CD4-positive, CD25-positive, alpha-beta regulatory T cell (primary cell): Measurements from ENCODE around the gene WNT10A. TPM values are rescaled to one million over a fixed set of nuclear protein-coding genes. Genes with fewer than 3 reads are reported as not detected.

Source experiments
- ATAC-seq, 2 donors: fragments of 150-1000 bp; cut with Tn5 transposase; one replicate each; pipeline ENCODE4 v1.10.0; 2021; ENCODE audit warnings: low read depth in 2 of 2, moderate number of reproducible peaks in 2 of 2, moderate library complexity in 1 of 2
- DNase-seq, 3 donors: peaks; one replicate each; pipeline versions ENCODE4 v3.0.0 to v3.0.0-alpha.2; 2012 to 2022; ENCODE audit warnings: mixed read lengths in 1 of 3
- H3K27ac ChIP-seq: one replicate; pipeline ENCODE4 v1.7.0; 2013; ENCODE audit warnings: mild to moderate bottlenecking, low read length; ENCODE audit not compliant: insufficient read depth, poor library complexity, severe bottlenecking
- H3K27me3 ChIP-seq: one replicate; pipeline ENCODE4 v1.7.0; 2013; ENCODE audit warnings: low read length; ENCODE audit not compliant: control insufficient read depth, insufficient read depth
- H3K36me3 ChIP-seq: one replicate; pipeline ENCODE4 v1.7.0; 2013; ENCODE audit warnings: mild to moderate bottlenecking, low read length, moderate library complexity; ENCODE audit not compliant: control insufficient read depth, insufficient read depth
- H3K4me1 ChIP-seq: 2 replicates; pipeline ENCODE4 v1.7.0; 2013; ENCODE audit warnings: mild to moderate bottlenecking, low read length; ENCODE audit not compliant: insufficient read depth, control insufficient read depth, poor library complexity, severe bottlenecking
- H3K4me3 ChIP-seq: one replicate; pipeline ENCODE4 v1.7.0; 2013; ENCODE audit warnings: low read depth, mild to moderate bottlenecking, low read length, moderate library complexity
- H3K9me3 ChIP-seq, 2 experiments: 1 replicate in 1 of 2; 2 replicates in 1 of 2; pipeline ENCODE4 v1.7.0; 2013; ENCODE audit warnings: low read length in 2 of 2, mild to moderate bottlenecking in 1 of 2, moderate library complexity in 1 of 2; ENCODE audit not compliant: control insufficient read depth in 2 of 2
- H3K27ac Mint-ChIP-seq, 3 donors: one replicate each; pipeline ENCODE4 v1.8.0; 2020 to 2022; ENCODE audit warnings: mild to moderate bottlenecking in 3 of 3, mixed read lengths in 3 of 3, moderate library complexity in 2 of 3
- H3K27me3 Mint-ChIP-seq: one replicate; pipeline ENCODE4 v1.8.0; 2022; ENCODE audit warnings: mild to moderate bottlenecking, mixed read lengths
- H3K36me3 Mint-ChIP-seq: one replicate; pipeline ENCODE4 v1.8.0; 2020; ENCODE audit warnings: mixed read lengths
- H3K4me1 Mint-ChIP-seq, 4 donors: one replicate each; pipeline ENCODE4 v1.8.0; 2020 to 2022; ENCODE audit warnings: mixed read lengths in 4 of 4, mild to moderate bottlenecking in 1 of 4
- H3K4me3 Mint-ChIP-seq, 4 donors: one replicate each; pipeline ENCODE4 v1.8.0; 2020 to 2022; ENCODE audit warnings: mild to moderate bottlenecking in 4 of 4, mixed read lengths in 4 of 4, moderate library complexity in 3 of 4
- H3K9me3 Mint-ChIP-seq, 7 donors: one replicate each; pipeline ENCODE4 v1.8.0; 2020 to 2022; ENCODE audit warnings: mixed read lengths in 7 of 7, mild to moderate bottlenecking in 3 of 7, moderate library complexity in 2 of 7
- polyA plus RNA-seq, 4 donors: library from polyadenylated mRNA; unstranded; fragments of 300-500 nt; fragmentation: Illumina TruSeq; gene quantifications; one replicate each; pipeline ENCODE4 v1.2.3, GENCODE V29; 2021
- total RNA-seq: library from RNA; stranded (reverse); gene quantifications from one replicate; pipeline ENCODE4 v1.2.3, GENCODE V29; 2022

Gene WNT10A
- total RNA-seq = 10.8 TPM
- polyA plus RNA-seq = 10 to 100 TPM in 1 of 4 donors, 1 to 10 TPM in 3; 6.3 to 11.0 (median 8.8) TPM

GRCh38 chr2:218880102-218880858 lies at the start of gene WNT10A:
Gene WNT10A, plus strand, starts transcription at chr2:218880852. Its CDS starts 144 bp downstream, at chr2:218880996.
- Histone ChIP-seq H3K27ac (peak within 1 kb of the TSS; percentile 92), H3K4me3 (peak within 1 kb of the TSS; percentile 75), H3K4me1 (peaks cover 63% of the 10 kb centered on the region), H3K27me3 (peaks cover 3% of the 10 kb centered on the region), H3K9me3 (no peaks in the 10 kb centered on the region), H3K36me3 (no peaks in the 10 kb centered on the region)
- Mint-ChIP-seq H3K27ac (peak within 1 kb of the TSS; percentile 95 to 99 (median 98)), H3K4me1 (peaks cover 4 to 64% (median 36%) of the 10 kb centered on the region in 4 donors), H3K4me3 (peak within 1 kb of the TSS; percentile 91 to 96 (median 92)), H3K36me3 (no peaks in the 10 kb centered on the region), H3K9me3 (no peaks in the 10 kb centered on the region), H3K27me3 (peaks cover 5% of the 10 kb centered on the region)
- peak; percentile 76 to 90 (median 87) for DNase-seq
- ATAC-seq = peak; percentile 76 to 80

- no peak within 1 kb of the TSS for H3K4me3 Mint-ChIP-seq
- no peak within 1 kb of the TSS for H3K27ac ChIP-seq
- peaks cover 6% of the 10 kb centered on the region for H3K27me3 ChIP-seq
- H3K36me3 Mint-ChIP-seq = no peaks in the 10 kb centered on the region
- peaks cover 0 to 3% (median 0%) of the 10 kb centered on the region in 7 donors for H3K9me3 Mint-ChIP-seq
- H3K9me3 ChIP-seq = no peaks in the 10 kb centered on the region
- no peak within 1 kb of the TSS for H3K4me3 ChIP-seq
- no peaks in the 10 kb centered on the region for H3K4me1 ChIP-seq
- no peak within 1 kb of the TSS for H3K27ac Mint-ChIP-seq
- peaks cover 30% of the 10 kb centered on the region for H3K27me3 Mint-ChIP-seq
- H3K36me3 ChIP-seq = no peaks in the 10 kb centered on the region
- DNase-seq = no peak
- H3K4me1 Mint-ChIP-seq = no peaks in the 10 kb centered on the region
- no peak for ATAC-seq
Measured at GRCh38 chr2:218831378-218831990, 49.2 kb upstream of the WNT10A start, which contains the start of gene PRKAG3. Gene PRKAG3, minus strand, starts transcription at chr2:218831803.

- no peak for ATAC-seq
- Histone ChIP-seq H3K27me3 (peaks cover 6% of the 10 kb centered on the region), H3K36me3 (no peaks in the 10 kb centered on the region), H3K4me1 (no peaks in the 10 kb centered on the region), H3K4me3 (no peak overlapping the region), H3K9me3 (peaks cover 0 to under 1% of the 10 kb centered on the region in 2 experiments), H3K27ac (no peak overlapping the region)
- H3K4me3 Mint-ChIP-seq = no peak overlapping the region
- peaks cover 0 to 6% (median 0%) of the 10 kb centered on the region in 7 donors for H3K9me3 Mint-ChIP-seq
- peaks cover 31% of the 10 kb centered on the region for H3K27me3 Mint-ChIP-seq
- H3K4me1 Mint-ChIP-seq = no peaks in the 10 kb centered on the region
- DNase-seq = no peak
- H3K36me3 Mint-ChIP-seq = no peaks in the 10 kb centered on the region
- no peak overlapping the region for H3K27ac Mint-ChIP-seq
Measured at GRCh38 chr2:218832081-218832480, 48.6 kb upstream of the WNT10A start.

GRCh38 chr2:218832520-218832919 lies 48.1 kb upstream of the WNT10A start:
- Mint-ChIP-seq H3K27me3 (peaks cover 36% of the 10 kb centered on the region), H3K36me3 (no peaks in the 10 kb centered on the region)

GRCh38 chr2:218833023-218833609 lies 47.5 kb upstream of the WNT10A start:
- H3K27me3 ChIP-seq = peaks cover 10% of the 10 kb centered on the region

More at GRCh38 chr2:218832520-218832919, 48.1 kb upstream of the WNT10A start:
- peaks cover 8% of the 10 kb centered on the region for H3K27me3 ChIP-seq
- Mint-ChIP-seq H3K27ac (no peak overlapping the region), H3K4me3 (no peak overlapping the region), H3K4me1 (no peaks in the 10 kb centered on the region), H3K9me3 (peaks cover 0 to 10% (median 2%) of the 10 kb centered on the region in 7 donors)
- no peak for DNase-seq
- H3K4me1 ChIP-seq = no peaks in the 10 kb centered on the region
- ATAC-seq = no peak
- no peaks in the 10 kb centered on the region for H3K36me3 ChIP-seq
- H3K27ac ChIP-seq = no peak overlapping the region
- H3K4me3 ChIP-seq = no peak overlapping the region
- H3K9me3 ChIP-seq = peaks cover 3 to 4% of the 10 kb centered on the region in 2 experiments

GRCh38 chr2:218834685-218835084 lies 46.0 kb upstream of the WNT10A start:
- Mint-ChIP-seq H3K9me3 (peaks cover 0 to 10% (median 4%) of the 10 kb centered on the region in 7 donors), H3K4me3 (no peak overlapping the region), H3K27me3 (peaks cover 47% of the 10 kb centered on the region), H3K36me3 (no peaks in the 10 kb centered on the region), H3K27ac (no peak overlapping the region), H3K4me1 (no peaks in the 10 kb centered on the region)
- no peak overlapping the region for H3K27ac ChIP-seq
- H3K36me3 ChIP-seq = no peaks in the 10 kb centered on the region
- peaks cover 22% of the 10 kb centered on the region for H3K27me3 ChIP-seq
- DNase-seq = no peak
- H3K4me1 ChIP-seq = no peaks in the 10 kb centered on the region
- H3K4me3 ChIP-seq = no peak overlapping the region
- ATAC-seq = no peak
- H3K9me3 ChIP-seq = peaks cover 10 to 13% of the 10 kb centered on the region in 2 experiments

More at GRCh38 chr2:218833023-218833609, 47.5 kb upstream of the WNT10A start:
- Mint-ChIP-seq H3K4me1 (no peaks in the 10 kb centered on the region), H3K27me3 (peaks cover 42% of the 10 kb centered on the region), H3K9me3 (peaks cover 0 to 10% (median 3%) of the 10 kb centered on the region in 7 donors), H3K27ac (no peak overlapping the region), H3K36me3 (no peaks in the 10 kb centered on the region), H3K4me3 (no peak overlapping the region)
- H3K27ac ChIP-seq = no peak overlapping the region
- DNase-seq (no peak), ATAC-seq (no peak)
- H3K36me3 ChIP-seq = no peaks in the 10 kb centered on the region
- H3K9me3 ChIP-seq = peaks cover 9 to 10% of the 10 kb centered on the region in 2 experiments
- H3K4me1 ChIP-seq = no peaks in the 10 kb centered on the region
- H3K4me3 ChIP-seq = no peak overlapping the region

GRCh38 chr2:218837495-218837894 lies 43.2 kb upstream of the WNT10A start:
- Mint-ChIP-seq H3K4me1 (no peaks in the 10 kb centered on the region), H3K27ac (no peak overlapping the region), H3K27me3 (peaks cover 67% of the 10 kb centered on the region), H3K36me3 (no peaks in the 10 kb centered on the region), H3K9me3 (peaks cover 0 to 10% (median 4%) of the 10 kb centered on the region in 7 donors), H3K4me3 (no peak overlapping the region)
- Histone ChIP-seq H3K9me3 (peaks cover 10 to 13% of the 10 kb centered on the region in 2 experiments), H3K4me1 (no peaks in the 10 kb centered on the region), H3K4me3 (no peak overlapping the region), H3K27ac (no peak overlapping the region), H3K36me3 (no peaks in the 10 kb centered on the region), H3K27me3 (peaks cover 23% of the 10 kb centered on the region)
- no peak for ATAC-seq
- DNase-seq = no peak
